ENCODE measurements around the gene CALR.

The CALR gene

DNA sequence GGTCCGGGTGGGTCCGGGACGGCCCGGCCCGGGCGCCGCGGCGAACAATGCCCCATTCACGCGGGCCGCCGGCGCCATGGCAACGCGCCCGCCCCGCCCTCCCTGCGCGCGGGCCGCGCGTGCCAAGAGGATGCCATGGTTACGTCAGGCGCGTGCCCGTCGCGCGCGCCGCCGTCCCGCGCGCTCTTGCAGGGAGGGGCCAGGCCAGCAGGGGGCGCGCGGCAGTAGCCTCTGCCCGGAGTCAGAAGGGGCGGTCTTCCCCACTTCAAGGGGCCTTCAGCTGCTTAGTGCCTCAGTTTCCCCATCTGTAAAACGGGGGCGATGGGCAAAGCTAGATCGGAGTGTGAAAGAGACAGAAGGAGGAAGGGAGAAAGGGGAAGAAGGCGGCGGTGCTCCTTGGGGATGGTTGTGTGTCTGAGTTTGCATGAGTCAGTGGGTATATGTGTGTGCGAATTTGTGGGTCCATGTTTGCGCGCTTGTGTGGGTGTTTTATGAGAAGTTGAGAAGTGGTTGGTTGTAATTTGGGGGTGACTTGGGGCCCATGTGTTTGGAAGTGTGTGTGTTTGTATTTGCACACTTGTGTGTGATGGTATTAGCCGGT lies 45.2 kb downstream of the CALR start:
- peak; percentile 81 for DNase-seq

DNA sequence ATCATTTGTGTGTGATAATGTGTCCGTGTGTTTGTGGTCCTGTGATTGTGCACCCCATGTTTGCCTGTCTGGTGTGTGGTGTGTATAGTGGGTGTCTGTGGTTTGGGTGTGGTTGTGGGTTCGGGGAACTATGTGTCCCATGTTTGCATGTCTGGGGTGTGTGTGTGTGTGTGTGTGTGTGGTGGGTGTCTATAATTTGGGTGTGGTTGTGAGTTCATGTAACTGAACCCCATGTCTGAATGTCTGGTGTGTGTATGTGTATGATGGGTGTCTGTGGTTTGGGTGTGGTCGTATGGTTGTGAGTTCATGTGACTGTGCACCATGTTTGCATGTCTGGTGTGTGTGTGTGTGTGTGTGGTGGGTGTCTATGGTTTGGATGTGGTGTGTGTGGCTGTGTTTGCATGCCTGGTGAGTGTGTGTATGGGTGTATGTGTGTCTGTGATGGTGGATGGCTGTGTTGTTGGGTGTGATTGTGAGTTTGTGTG lies 45.8 kb downstream of the CALR start:
- no peak for DNase-seq

DNA sequence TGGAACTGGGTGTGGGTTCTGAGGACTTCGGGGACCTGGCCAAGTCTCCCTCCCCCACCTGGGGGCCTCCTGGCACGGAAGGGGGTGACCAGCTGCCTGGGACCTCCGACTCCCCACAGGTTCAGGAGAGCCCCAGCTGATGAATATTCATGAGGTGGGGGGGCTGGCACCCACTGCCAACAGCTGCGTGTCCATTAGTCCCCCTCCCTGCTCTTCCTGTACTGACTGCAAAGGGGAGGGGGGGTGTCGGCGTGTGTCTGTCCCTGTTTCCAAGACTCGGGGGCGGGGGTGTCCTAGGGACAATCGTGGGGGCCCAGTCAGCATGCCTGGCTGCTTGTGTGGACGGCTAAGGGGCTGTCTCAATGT lies 46.3 kb downstream of the CALR start:
- DNase-seq = no peak

DNA sequence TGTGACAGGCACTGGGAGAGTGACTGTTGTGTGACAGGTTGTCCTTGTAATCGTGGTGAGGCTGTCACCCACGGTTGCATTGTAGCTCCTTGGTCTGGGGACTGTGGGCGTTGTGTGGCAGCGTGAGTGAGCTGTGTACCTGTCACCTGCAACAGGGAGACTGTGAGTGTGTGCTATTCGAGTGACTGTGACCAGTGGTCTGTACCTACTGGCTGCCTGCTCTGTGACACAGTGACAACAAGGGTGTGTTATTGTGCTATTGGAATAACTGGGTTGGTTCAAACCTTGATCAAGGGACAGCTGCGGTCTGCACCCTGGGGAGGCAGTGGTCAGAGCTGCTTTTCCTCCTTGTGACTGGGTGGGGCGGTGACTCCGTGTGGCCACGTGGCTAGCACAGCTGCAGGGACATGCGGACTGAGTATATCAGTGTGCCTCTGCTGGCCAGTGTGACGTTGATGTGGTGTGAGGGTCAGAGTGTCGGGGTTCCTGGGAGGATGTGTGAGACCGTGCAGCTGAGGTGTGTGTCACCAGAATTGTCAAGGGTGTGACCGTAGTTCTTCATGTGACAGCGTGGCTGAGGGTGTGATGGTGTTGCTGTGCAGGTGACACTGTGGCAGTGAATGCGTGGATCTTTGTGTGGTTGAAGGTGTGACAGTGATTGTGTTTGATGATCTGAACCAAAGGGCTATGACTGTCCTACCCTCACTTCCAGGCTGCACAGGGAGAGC lies 46.8 kb downstream of the CALR start:
- DNase-seq = no peak

DNA sequence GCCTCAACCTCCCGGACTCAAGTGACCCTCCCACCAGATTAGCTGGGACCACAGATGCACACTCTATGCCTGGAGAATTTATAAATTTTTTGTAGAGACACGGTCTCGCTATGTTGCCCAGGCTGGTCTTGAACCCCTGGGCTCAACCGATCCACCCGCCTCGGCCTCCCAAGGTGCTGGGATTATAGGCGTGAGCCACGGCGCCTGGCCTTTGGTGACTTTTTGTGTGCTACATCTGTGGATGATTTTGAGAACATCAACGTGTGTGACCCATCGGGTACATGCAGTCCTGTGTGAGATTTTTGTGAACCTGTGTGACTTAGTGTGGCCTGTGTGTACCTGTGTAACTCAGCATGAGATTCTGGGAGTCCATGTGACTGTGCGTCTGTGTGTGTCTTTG lies 48.3 kb downstream of the CALR start:
- no peak for DNase-seq

DNA sequence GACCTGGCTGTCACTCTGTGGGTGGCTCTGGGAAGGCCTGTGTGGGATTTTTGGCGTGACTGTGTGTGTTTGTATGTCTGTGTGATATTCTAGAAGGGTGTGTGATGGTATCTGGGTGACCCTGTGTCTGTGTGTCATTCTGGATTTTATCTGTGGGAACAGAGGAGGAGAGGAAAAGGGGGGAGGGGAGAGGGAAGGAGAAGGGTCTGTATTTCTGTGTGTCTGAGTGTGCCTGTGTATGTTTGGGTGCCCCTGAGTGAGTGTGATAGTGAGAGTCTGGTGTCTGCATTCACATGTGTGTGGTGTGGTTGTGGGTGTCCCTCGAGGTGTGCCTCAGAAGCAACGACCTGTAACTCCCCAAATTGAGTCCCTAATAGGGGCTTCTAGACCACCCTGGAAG lies 48.8 kb downstream of the CALR start:
- no peak for DNase-seq

DNA sequence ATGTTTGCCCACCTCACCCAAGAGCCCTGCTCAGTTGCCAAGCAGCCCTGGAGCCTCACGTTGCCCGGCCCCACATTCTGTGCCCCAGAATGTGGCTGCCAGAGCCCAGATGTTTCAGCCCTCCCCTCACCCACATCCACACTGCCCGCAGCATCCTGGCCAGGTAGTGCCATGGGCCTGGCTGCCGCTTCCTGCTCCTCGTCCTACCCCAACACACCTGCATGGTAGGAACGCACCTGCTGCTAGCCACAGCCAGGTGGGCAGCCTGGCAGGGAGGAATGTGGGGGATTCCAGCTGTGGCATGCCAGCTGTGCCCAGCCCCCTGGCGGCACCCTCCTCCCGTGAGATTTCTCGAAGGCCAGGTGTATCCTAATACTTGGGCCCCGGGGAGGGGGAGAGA lies 49.4 kb downstream of the CALR start:
- no peak for DNase-seq

DNA sequence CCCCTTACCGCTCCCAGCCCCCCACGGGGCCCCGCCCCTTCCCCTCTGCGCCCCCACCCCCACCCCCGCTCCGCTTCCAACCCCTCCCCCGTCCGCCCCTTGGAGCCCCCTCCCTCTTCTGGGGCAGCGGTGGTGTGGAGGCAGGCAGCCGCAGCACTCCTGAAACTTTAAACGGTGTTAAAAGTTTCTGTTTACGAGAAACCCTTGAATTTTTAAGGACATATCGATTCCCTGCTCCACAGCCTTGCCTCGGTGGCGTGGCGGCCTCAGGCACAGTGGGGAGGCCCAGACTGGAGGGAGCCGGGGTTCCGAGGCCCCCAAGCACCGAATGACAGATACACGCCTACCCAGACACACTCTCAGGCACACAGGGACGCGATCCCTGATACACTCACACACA lies 52.0 kb downstream of the CALR start:
- DNase-seq = no peak

DNA sequence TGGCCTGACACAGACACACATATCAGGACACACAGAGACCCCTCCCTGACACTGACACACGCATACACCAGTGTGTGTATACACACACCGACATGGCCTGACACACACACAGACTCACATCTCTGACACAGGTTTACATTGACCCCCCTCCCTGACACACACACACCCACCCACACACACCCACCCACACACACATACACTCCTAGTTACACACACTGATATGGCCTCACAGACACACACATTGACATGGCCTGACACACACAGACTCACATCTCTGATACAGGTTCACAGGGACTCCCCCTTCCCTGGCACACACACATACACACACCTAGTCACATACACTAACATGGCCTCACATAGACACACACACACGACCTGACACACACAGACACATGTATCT lies 52.4 kb downstream of the CALR start:
- no peak for DNase-seq

DNA sequence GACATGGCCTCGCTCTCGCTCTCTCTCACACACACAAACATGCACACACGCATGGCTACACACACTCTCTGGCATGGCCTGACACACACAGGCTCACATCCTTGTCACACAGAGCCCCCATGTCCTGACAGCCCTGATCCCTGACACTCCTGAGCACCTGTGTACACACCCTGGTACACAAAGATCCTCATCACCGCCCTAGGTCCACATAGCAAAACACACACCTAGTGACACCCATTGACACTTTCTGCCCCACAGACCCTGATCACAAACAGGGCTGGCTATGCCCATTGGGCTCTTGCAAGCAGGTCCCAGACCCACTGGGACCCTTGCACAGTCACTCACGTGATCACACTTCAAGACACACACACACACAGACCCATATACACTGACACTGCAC lies 52.9 kb downstream of the CALR start:
- no peak for DNase-seq

DNA sequence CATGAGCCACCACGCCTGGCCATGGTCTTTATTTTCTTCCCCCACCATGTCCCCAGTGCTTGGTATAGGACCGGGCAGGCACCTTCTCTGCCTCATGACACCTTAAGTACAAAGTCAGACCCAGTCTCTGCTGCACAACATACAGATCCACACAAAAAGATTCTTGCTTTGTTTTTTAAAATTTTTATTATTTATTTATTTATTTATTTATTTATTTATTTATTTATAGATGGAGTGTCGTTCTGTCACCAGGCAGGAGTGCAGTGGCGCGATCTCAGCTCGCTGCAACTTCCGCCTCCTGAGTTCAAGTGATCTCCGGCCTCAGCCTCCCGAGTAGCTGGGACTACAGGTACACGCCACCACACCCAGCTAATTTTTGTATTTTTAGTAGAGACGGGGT lies 54.3 kb downstream of the CALR start:
- no peak for DNase-seq

DNA sequence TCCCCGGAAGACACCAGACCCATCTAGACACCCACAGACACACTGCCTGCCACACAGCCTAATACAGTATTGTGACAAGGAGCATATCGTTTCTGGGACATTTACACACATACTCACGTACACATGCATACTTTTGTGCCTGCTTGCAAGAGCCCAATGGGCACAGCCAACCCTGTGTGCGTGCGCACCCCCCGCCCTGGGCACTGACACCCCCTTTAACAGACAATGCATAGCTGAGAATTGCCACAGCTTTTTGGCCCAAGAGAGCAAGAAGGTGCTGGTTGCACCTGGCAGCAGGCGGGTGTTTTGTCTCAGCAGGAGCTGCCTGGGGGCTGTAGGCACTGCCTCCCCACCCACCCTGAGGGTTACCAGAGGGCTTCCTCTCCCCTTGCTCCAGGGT lies 55.2 kb downstream of the CALR start:
- DNase-seq = no peak
